Bronchial epithelial cell (primary cell): ENCODE measurements around the gene PRR20E. TPM values are rescaled to one million over a fixed set of nuclear protein-coding genes. Genes with fewer than 3 reads are reported as not detected.
"Not testable (repeated sequence)": the region's sequence is repeated elsewhere in the genome, so short reads cannot be mapped to it uniquely, and the experiment has no call there.

Experiments
- DNase-seq: peaks from one replicate; pipeline ENCODE4 v3.0.0-alpha.2; 2010; ENCODE audit warnings: low read depth
- FAIRE-seq: peaks from 2 replicates; lab custom pipeline; 2011; peaks lifted over from hg19 to GRCh38; lab: Jason Lieb, UNC
- H3K27me3 ChIP-seq: 2 replicates; pipeline ENCODE4 v1.5.1; 2011; ENCODE audit warnings: low read length; ENCODE audit not compliant: control insufficient read depth, insufficient read depth
- H3K36me3 ChIP-seq: 2 replicates; pipeline ENCODE4 v1.5.1; 2011; ENCODE audit warnings: low read length; ENCODE audit not compliant: control insufficient read depth, insufficient read depth
- H3K4me3 ChIP-seq: 2 replicates; pipeline ENCODE4 v1.5.1; 2011; ENCODE audit warnings: mild to moderate bottlenecking, low read depth, low read length, control low read depth
- total RNA-seq: library from RNA; depleted of rRNA; stranded (reverse); fragments of >200 nt; gene quantifications from 2 replicates; pipeline ENCODE4 v1.2.1, GENCODE V29; 2014
- TF ChIP-seq, protein P1 (sequence below): IDR thresholded peaks from 2 replicates; pipeline ENCODE4 v1.5.1; 2011; ENCODE audit warnings: mild to moderate bottlenecking, moderate library complexity, low read length, control low read depth, inconsistent platforms; ENCODE audit not compliant: insufficient read depth, severe bottlenecking

PRR20E gene
- total RNA-seq, 1 donor from 2014 or later: not detected

DNA sequence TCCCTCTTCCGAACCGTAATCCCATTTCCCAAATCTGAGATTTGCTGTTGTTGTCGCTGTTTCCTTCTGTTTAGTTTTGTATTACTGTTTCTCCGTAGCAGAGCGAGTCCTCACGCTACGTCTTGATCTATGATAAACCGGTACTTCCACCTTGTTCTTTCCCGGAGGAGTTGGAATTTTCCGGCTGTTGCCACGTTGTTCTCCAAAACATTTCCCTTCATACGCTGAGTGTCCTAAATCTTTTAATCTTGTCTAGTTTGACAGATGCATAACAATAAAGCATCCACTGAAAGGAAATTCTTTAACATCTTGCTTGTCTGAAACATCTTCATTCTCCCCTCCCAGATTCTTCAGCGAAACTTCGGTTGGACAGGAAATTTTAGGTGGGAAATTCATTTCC is 18.9 kb upstream of the PRR20E start:
- not testable (repeated sequence) for H3K36me3 ChIP-seq, DNase-seq, H3K27me3 ChIP-seq, H3K4me3 ChIP-seq, FAIRE-seq

DNA sequence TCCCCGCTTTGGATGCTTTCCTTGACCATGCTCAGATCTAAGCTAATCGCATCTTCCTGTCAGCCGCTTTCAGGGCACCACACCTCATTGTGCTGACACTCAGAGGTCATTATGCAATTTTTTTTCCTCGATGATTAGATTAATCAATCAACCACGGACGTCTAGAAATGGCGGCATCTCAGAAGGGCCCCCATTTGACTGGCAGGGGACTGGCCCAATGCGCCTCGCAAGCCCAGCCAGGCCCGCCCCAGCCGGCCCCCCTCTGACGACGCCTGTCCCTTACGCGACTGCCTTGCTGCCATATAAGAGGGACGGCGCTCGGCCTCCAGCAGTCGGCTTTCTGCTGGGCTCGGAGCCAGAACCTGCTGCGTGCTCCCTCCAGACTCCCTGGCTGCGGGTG is 13.2 kb upstream of the PRR20E start, which contains the start of gene PRR20C:
PRR20C (plus strand) TSS at position 301 of the 400 bp plus-strand sequence. CDS start 387 bp downstream, outside the sequence.
- not testable (repeated sequence) for FAIRE-seq, H3K36me3 ChIP-seq, DNase-seq, H3K27me3 ChIP-seq, H3K4me3 ChIP-seq

DNA sequence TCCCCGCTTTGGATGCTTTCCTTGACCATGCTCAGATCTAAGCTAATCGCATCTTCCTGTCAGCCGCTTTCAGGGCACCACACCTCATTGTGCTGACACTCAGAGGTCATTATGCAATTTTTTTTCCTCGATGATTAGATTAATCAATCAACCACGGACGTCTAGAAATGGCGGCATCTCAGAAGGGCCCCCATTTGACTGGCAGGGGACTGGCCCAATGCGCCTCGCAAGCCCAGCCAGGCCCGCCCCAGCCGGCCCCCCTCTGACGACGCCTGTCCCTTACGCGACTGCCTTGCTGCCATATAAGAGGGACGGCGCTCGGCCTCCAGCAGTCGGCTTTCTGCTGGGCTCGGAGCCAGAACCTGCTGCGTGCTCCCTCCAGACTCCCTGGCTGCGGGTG is 6.7 kb upstream of the PRR20E start, which contains the start of gene PRR20D:
PRR20D (plus strand) TSS at position 301 of the 400 bp plus-strand sequence. CDS start 387 bp downstream, outside the sequence.
- H3K4me3 ChIP-seq, H3K27me3 ChIP-seq, FAIRE-seq, DNase-seq, H3K36me3 ChIP-seq: not testable (repeated sequence)

GRCh38 chr13:57191667-57192066 is 24.7 kb downstream of the PRR20E start:
- TF ChIP-seq, protein P1, sequence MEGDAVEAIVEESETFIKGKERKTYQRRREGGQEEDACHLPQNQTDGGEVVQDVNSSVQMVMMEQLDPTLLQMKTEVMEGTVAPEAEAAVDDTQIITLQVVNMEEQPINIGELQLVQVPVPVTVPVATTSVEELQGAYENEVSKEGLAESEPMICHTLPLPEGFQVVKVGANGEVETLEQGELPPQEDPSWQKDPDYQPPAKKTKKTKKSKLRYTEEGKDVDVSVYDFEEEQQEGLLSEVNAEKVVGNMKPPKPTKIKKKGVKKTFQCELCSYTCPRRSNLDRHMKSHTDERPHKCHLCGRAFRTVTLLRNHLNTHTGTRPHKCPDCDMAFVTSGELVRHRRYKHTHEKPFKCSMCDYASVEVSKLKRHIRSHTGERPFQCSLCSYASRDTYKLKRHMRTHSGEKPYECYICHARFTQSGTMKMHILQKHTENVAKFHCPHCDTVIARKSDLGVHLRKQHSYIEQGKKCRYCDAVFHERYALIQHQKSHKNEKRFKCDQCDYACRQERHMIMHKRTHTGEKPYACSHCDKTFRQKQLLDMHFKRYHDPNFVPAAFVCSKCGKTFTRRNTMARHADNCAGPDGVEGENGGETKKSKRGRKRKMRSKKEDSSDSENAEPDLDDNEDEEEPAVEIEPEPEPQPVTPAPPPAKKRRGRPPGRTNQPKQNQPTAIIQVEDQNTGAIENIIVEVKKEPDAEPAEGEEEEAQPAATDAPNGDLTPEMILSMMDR: no peak
- FAIRE-seq (no peak), DNase-seq (no peak)
- H3K36me3 ChIP-seq: no peaks in the 10 kb centered on the region
- no peaks in the 10 kb centered on the region for H3K27me3 ChIP-seq
- no peak overlapping the region for H3K4me3 ChIP-seq

DNA sequence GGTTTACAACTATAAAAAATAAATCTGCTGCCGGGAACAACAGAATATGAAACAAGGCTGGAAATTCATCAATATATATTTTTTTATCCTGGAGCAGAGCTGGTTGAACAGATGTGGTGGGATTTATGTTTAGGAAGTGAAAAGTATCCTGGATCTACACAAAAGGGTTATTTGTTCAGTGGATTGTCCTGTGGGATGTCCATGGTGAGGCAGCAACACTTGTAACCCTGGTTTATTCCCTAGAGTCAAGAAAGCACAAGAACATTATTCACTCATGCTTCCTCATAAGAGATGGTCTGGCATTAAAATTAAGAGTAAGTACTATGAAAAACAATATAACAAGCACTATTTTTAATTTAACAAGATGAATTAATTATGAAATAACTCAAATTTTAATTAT is 46.0 kb downstream of the PRR20E start:
- Histone ChIP-seq H3K27me3 (no peaks in the 10 kb centered on the region), H3K36me3 (no peaks in the 10 kb centered on the region), H3K4me3 (no peak overlapping the region)
- FAIRE-seq: no peak
- TF ChIP-seq, protein P1: no peak
- DNase-seq: no peak

Other genes starting within 250 kb of the PRR20E start
- gene PRR20A, start 26.3 kb upstream of the PRR20E start, total RNA-seq: not detected in 2 replicates
- not detected in 2 replicates for gene PRR20B, start 19.7 kb upstream of the PRR20E start, total RNA-seq
- not detected in 2 replicates for gene PRR20C, start 13.1 kb upstream of the PRR20E start, total RNA-seq
- not detected in 2 replicates for gene PRR20D, start 6.6 kb upstream of the PRR20E start, total RNA-seq